ENCODE results near the gene DIP2C. TPM values are rescaled to one million over a fixed set of nuclear protein-coding genes. Genes with fewer than 3 reads are reported as not detected.
A peak's percentile ranks its signal among the peaks of the same experiment; 100 is the strongest.

Gene DIP2C
- total RNA-seq, 1 experiment from 2014 or later, result 11.0 TPM

DNA sequence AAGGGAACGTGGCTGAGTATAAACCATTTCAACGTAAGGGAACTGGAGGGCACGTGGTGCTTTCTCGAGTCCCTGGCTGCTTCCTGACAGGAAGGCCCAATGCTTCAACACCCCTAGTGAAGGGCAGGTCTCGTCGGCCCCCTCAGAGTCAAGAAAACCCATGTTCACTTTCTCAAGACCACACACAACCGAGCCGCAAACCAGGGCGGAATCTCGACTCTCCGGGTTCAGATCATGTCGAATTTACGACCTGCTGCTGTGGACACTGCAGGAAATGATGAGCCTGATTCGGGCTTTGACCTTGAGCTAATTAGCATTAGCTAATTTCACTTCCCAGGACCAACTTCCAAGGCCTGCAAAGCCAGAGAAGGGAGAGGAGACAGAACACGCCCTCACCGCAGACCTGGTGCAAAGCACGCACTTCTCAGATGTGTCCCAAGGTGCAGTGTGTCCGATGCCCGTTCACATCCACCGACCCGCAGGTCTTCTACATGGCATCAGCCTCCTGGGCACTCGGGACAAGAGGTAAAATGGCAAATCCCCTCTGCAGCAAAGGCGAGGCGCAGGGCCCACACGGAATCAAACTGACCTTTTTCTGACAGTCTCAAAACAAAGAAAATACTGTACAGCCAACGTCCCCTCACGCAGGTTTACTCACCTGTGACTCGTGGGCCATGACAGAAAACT lies 94.7 kb downstream of the DIP2C start:
- H3K27me3 Mint-ChIP-seq (ENCODE audit: low read depth), result no peaks in the 10 kb centered on the region
- DNase-seq (ENCODE audit: low spot score) (no peak), ATAC-seq (no peak)
- POLR2A ChIA-PET, result no interaction called here
- H3K9me3 Mint-ChIP-seq, result no peaks in the 10 kb centered on the region
- H3K4me1 Mint-ChIP-seq, result peaks cover 29% of the 10 kb centered on the region
- 0 out of 2 replicates have a peak overlapping the region, but pooled peaks have one; percentile 26 for H3K27ac Mint-ChIP-seq
- H3K36me3 Mint-ChIP-seq, result no peaks in the 10 kb centered on the region
- no peak overlapping the region for H3K4me3 Mint-ChIP-seq
- CTCF ChIA-PET, result interaction anchor here (0.6 kb wide), 1 partner anchor 181 kb away, joined by 3 read pairs; no protein-coding TSS in a partner anchor
- no peak for TF ChIP-seq GABPB1 (CRISPR knock-in tag; IDR thresholded peaks at IDR 0.05)
- TF ChIP-seq MYBL2 (CRISPR knock-in tag; IDR thresholded peaks at IDR 0.05), result no peak
- no peak for TF ChIP-seq ZNF281 (CRISPR knock-in tag; IDR thresholded peaks at IDR 0.05)
- TF ChIP-seq SMAD3 (CRISPR knock-in tag; IDR thresholded peaks at IDR 0.05; ENCODE audit: borderline replicate concordance), result no peak
- TF ChIP-seq KAT7 (CRISPR knock-in tag; IDR thresholded peaks at IDR 0.05; ENCODE audit: borderline replicate concordance), result no peak
- TF ChIP-seq NR2C2 (CRISPR knock-in tag; IDR thresholded peaks at IDR 0.05), result no peak
- no peak for TF ChIP-seq SP1 (CRISPR knock-in tag; conservative IDR thresholded peaks at IDR 0.05)
- no peak for TF ChIP-seq ZNF121 (CRISPR knock-in tag; IDR thresholded peaks at IDR 0.05)

- Mint-ChIP-seq H3K4me1 (peaks cover 25% of the 10 kb centered on the region), H3K27ac (peak overlapping the region; percentile 7; the same call in 1 of the 2 replicates), H3K4me3 (no peak overlapping the region), H3K27me3 (ENCODE audit: low read depth) (no peaks in the 10 kb centered on the region), H3K36me3 (no peaks in the 10 kb centered on the region), H3K9me3 (no peaks in the 10 kb centered on the region)
- TF ChIP-seq ZNF512 (CRISPR knock-in tag; IDR thresholded peaks at IDR 0.05; ENCODE audit: borderline replicate concordance) (no peak), OVOL2 (CRISPR knock-in tag; IDR thresholded peaks at IDR 0.05; ENCODE audit: borderline replicate concordance) (no peak), ZNF219 (CRISPR knock-in tag; IDR thresholded peaks at IDR 0.05; ENCODE audit: borderline replicate concordance) (no peak)
- no peak for DNase-seq (ENCODE audit: low spot score)
- ChIA-PET POLR2A (no interaction called here), CTCF (no interaction called here)
- no peak for ATAC-seq
Observed at GRCh38 chr10:593901-594457, 95.5 kb downstream of the DIP2C start.

DNA sequence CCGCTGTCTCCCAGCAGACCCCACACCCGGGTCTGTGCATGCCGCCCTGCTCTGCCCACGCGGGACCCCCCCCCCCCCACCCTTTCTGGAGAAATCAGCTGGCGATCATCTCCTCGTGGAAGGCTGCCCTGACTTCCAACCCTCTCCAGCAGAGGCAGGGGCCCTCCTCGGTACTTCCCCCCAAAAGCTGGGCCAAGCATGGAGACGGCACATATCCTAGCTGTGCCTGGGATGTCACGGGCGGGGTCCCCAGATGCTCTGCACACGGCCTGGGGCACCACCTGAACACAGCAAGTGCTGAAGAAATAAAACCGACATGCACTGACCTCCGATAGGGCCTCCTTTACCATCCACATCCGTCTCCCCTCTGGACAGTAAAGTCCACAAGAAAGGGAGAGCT lies 96.0 kb downstream of the DIP2C start:
- TF ChIP-seq EMX1 (CRISPR knock-in tag; IDR thresholded peaks at IDR 0.05) (no peak), ATF6 (CRISPR knock-in tag; IDR thresholded peaks at IDR 0.05) (no peak), USF2 (CRISPR knock-in tag; IDR thresholded peaks at IDR 0.05) (no peak), ZNF121 (CRISPR knock-in tag; IDR thresholded peaks at IDR 0.05) (no peak)

More for the DNA sequence above, 96.0 kb downstream of the DIP2C start:
- Mint-ChIP-seq H3K4me1 (peaks cover 19% of the 10 kb centered on the region), H3K36me3 (no peaks in the 10 kb centered on the region), H3K27ac (peak overlapping the region; percentile 7; the same call in 1 of the 2 replicates), H3K9me3 (no peaks in the 10 kb centered on the region), H3K27me3 (ENCODE audit: low read depth) (no peaks in the 10 kb centered on the region), H3K4me3 (no peak overlapping the region)
- ChIA-PET CTCF (no interaction called here), POLR2A (no interaction called here)
- ATAC-seq, result no peak
- DNase-seq (ENCODE audit: low spot score), result no peak

All from WTC11 (cell line).